Activated effector memory CD4-positive, alpha-beta T cell treated with anti-CD3 and anti-CD28 coated beads, Interleukin-2, amount 50 U/mL, for 16 hours (primary cell): ENCODE results near the gene FRAT1.
"Not testable (repeated sequence)": the region's sequence is repeated elsewhere in the genome, so short reads cannot be mapped to it uniquely, and the experiment has no call there.

Source experiments
- DNase-seq: peaks from one replicate; pipeline ENCODE4 v3.0.0-alpha.2; 2020

Gene FRAT1

GRCh38 chr10:97318772-97319651 is at the start of gene FRAT1:
TSS of gene FRAT1 (plus strand) at chr10:97319271. CDS start at chr10:97319454, 183 bp downstream.
- DNase-seq: peak; percentile 96

- no peak for DNase-seq
These were observed 48.4 kb upstream of the FRAT1 start for GRCh38 chr10:97270523-97271154.

- no peak for DNase-seq
These were observed 45.4 kb upstream of the FRAT1 start for GRCh38 chr10:97273700-97274099.

GRCh38 chr10:97274828-97275227 is 44.2 kb upstream of the FRAT1 start:
- DNase-seq: no peak

GRCh38 chr10:97277551-97277950 is 41.5 kb upstream of the FRAT1 start:
- no peak for DNase-seq

- no peak for DNase-seq
These were observed 40.5 kb upstream of the FRAT1 start for GRCh38 chr10:97278491-97278989.

- DNase-seq: no peak
These were observed 39.8 kb upstream of the FRAT1 start for GRCh38 chr10:97279121-97279815.

- no peak for DNase-seq
These were observed 38.3 kb upstream of the FRAT1 start for GRCh38 chr10:97280783-97281182.

- DNase-seq: not testable (repeated sequence)
These were observed 29.0 kb upstream of the FRAT1 start for GRCh38 chr10:97290076-97290475.

GRCh38 chr10:97290576-97291356 is 28.3 kb upstream of the FRAT1 start:
- DNase-seq: not testable (repeated sequence)

- no peak for DNase-seq
These were observed 27.5 kb upstream of the FRAT1 start for GRCh38 chr10:97291357-97292096.

- DNase-seq: peak; percentile 96
These were observed 26.8 kb upstream of the FRAT1 start, which contains the start of gene ARHGAP19 for GRCh38 chr10:97292097-97292861. TSS of gene ARHGAP19 (minus strand) at chr10:97292637. CDS start at chr10:97292627, 10 bp downstream.

- DNase-seq: no peak
These were observed 26.2 kb upstream of the FRAT1 start for GRCh38 chr10:97292862-97293198.

GRCh38 chr10:97297556-97298222 is 21.4 kb upstream of the FRAT1 start:
- DNase-seq: no peak

- DNase-seq: no peak
These were observed 20.9 kb upstream of the FRAT1 start for GRCh38 chr10:97298223-97298571.

GRCh38 chr10:97300980-97301379 is 18.1 kb upstream of the FRAT1 start:
- DNase-seq: no peak

- no peak for DNase-seq
These were observed 16.8 kb upstream of the FRAT1 start for GRCh38 chr10:97302088-97302791.

GRCh38 chr10:97307441-97307840 is 11.6 kb upstream of the FRAT1 start:
- no peak for DNase-seq

- no peak for DNase-seq
These were observed 10.9 kb upstream of the FRAT1 start for GRCh38 chr10:97307866-97308780.
